HG02763 (cell line): ENCODE results near the gene NDST4.

Experiments used
- ATAC-seq: cut with Tn5 transposase; IDR thresholded peaks from one replicate; pipeline ENCODE4 v1.9.1; 2021; ENCODE audit warnings: mild to moderate bottlenecking, moderate library complexity; ENCODE audit not compliant: unreplicated experiment

Gene NDST4

GRCh38 chr4:114807759-114808404 is 305.5 kb downstream of the NDST4 start:
- ATAC-seq: peak; percentile 98

- peak; percentile 12 for ATAC-seq
Observed at GRCh38 chr4:114807357-114807756, 306.1 kb downstream of the NDST4 start.

- ATAC-seq: no peak
Observed at GRCh38 chr4:114791976-114792375, 321.4 kb downstream of the NDST4 start.

GRCh38 chr4:114785570-114785969 is 327.9 kb downstream of the NDST4 start:
- no peak for ATAC-seq

- no peak for ATAC-seq
Observed at GRCh38 chr4:114783215-114783595, 330.2 kb downstream of the NDST4 start.

GRCh38 chr4:114782415-114783214 is 330.8 kb downstream of the NDST4 start:
- ATAC-seq: no peak

GRCh38 chr4:114780205-114780604 is 333.2 kb downstream of the NDST4 start:
- no peak for ATAC-seq
